Epithelial cell of esophagus (primary cell): ENCODE measurements around the gene ZC3H7B.

Source experiments
- DNase-seq: peaks from one replicate; pipeline ENCODE4 v3.0.0; 2010; ENCODE audit warnings: low read depth
- H3K4me3 ChIP-seq: 2 replicates; pipeline ENCODE4 v1.5.1; 2011; ENCODE audit warnings: mild to moderate bottlenecking, low read length, control low read depth
- CTCF ChIP-seq: IDR thresholded peaks from 2 replicates; pipeline ENCODE4 v1.5.1; 2011; ENCODE audit warnings: low read depth, mild to moderate bottlenecking, low read length, control low read depth, inconsistent platforms; ENCODE audit not compliant: insufficient read depth; ENCODE audit errors: missing control alignments

ZC3H7B gene

GRCh38 chr22:41296826-41297667, 4.3 kb upstream of the ZC3H7B start:
- no peak for DNase-seq
- no peak for TF ChIP-seq CTCF
- H3K4me3 ChIP-seq = no peak overlapping the region

- peak overlapping the region; percentile 73 for H3K4me3 ChIP-seq
- peak; percentile 49 for DNase-seq
- no peak for TF ChIP-seq CTCF
These were observed 664 bp upstream of the ZC3H7B start for GRCh38 chr22:41300661-41301060.

GRCh38 chr22:41302021-41302767, 869 bp downstream of the ZC3H7B start:
- H3K4me3 ChIP-seq = peak overlapping the region; percentile 73
- no peak for TF ChIP-seq CTCF
- no peak for DNase-seq

GRCh38 chr22:41302811-41303210, 1.5 kb downstream of the ZC3H7B start:
- TF ChIP-seq CTCF = no peak
- no peak for DNase-seq
- H3K4me3 ChIP-seq = peak overlapping the region; percentile 73

- DNase-seq = peak; percentile 87
- no peak for TF ChIP-seq CTCF
- H3K4me3 ChIP-seq = no peak overlapping the region
These were observed 4.3 kb downstream of the ZC3H7B start for GRCh38 chr22:41305646-41306045.

GRCh38 chr22:41308054-41308453, 6.7 kb downstream of the ZC3H7B start:
- no peak for TF ChIP-seq CTCF
- no peak for DNase-seq
- H3K4me3 ChIP-seq = no peak overlapping the region
